ENCODE data around the gene NOVA1. TPM values are rescaled to one million over a fixed set of nuclear protein-coding genes. Genes with fewer than 3 reads are reported as not detected.

Gene NOVA1
- total RNA-seq, 1 experiment from 2014 or later: not detected

- H3K4me3 Mint-ChIP-seq (ENCODE audit: unreplicated experiment): no peak overlapping the region
- no peaks in the 10 kb centered on the region for H3K4me1 Mint-ChIP-seq (ENCODE audit: insufficient read depth, unreplicated experiment)
- intact Hi-C loops (cut with micrococcal nuclease): no loop called here
- no peaks in the 10 kb centered on the region for H3K36me3 Mint-ChIP-seq (ENCODE audit: insufficient read depth, unreplicated experiment)
- H3K27ac Mint-ChIP-seq (ENCODE audit: low read depth, unreplicated experiment): no peak overlapping the region
- no peaks in the 10 kb centered on the region for H3K27me3 Mint-ChIP-seq (ENCODE audit: insufficient read depth, unreplicated experiment)
- BruUV-seq (replicated peaks): no TSS peak
- no peak for TF ChIP-seq CTCF (IDR thresholded peaks at IDR 0.05; ENCODE audit: unreplicated experiment)
- ChIA-PET CTCF (interaction anchor here (0.6 kb wide), 2 partner anchors 148 to 264 kb away, joined by 3 read pairs; no protein-coding TSS in a partner anchor), POLR2A (no interaction called here)
- no peak for DNase-seq (ENCODE audit: unreplicated experiment)
- H3K9me3 Mint-ChIP-seq (ENCODE audit: unreplicated experiment): no peaks in the 10 kb centered on the region
Measured at GRCh38 chr14:26606729-26607312, 9.0 kb upstream of the NOVA1 start.

GRCh38 chr14:26605602-26606001 lies 7.8 kb upstream of the NOVA1 start:
- Mint-ChIP-seq H3K36me3 (ENCODE audit: insufficient read depth, unreplicated experiment) (no peaks in the 10 kb centered on the region), H3K9me3 (ENCODE audit: unreplicated experiment) (no peaks in the 10 kb centered on the region), H3K4me3 (ENCODE audit: unreplicated experiment) (no peak overlapping the region), H3K4me1 (ENCODE audit: insufficient read depth, unreplicated experiment) (no peaks in the 10 kb centered on the region), H3K27me3 (ENCODE audit: insufficient read depth, unreplicated experiment) (no peaks in the 10 kb centered on the region), H3K27ac (ENCODE audit: low read depth, unreplicated experiment) (no peak overlapping the region)
- BruUV-seq (replicated peaks): no TSS peak
- POLR2A ChIA-PET: no interaction called here
- CTCF ChIA-PET: interaction anchor here (0.7 kb wide), 1 partner anchor 19 kb away, joined by 3 read pairs; no protein-coding TSS in a partner anchor
- no peak for DNase-seq (ENCODE audit: unreplicated experiment)
- intact Hi-C loops (cut with micrococcal nuclease): no loop called here
- TF ChIP-seq CTCF (IDR thresholded peaks at IDR 0.05; ENCODE audit: unreplicated experiment): no peak

GRCh38 chr14:26602902-26603301 lies 5.1 kb upstream of the NOVA1 start:
- Mint-ChIP-seq H3K36me3 (ENCODE audit: insufficient read depth, unreplicated experiment) (no peaks in the 10 kb centered on the region), H3K4me1 (ENCODE audit: insufficient read depth, unreplicated experiment) (no peaks in the 10 kb centered on the region), H3K27me3 (ENCODE audit: insufficient read depth, unreplicated experiment) (no peaks in the 10 kb centered on the region), H3K27ac (ENCODE audit: low read depth, unreplicated experiment) (no peak overlapping the region), H3K9me3 (ENCODE audit: unreplicated experiment) (no peaks in the 10 kb centered on the region), H3K4me3 (ENCODE audit: unreplicated experiment) (no peak overlapping the region)
- intact Hi-C loops (cut with micrococcal nuclease): no loop called here
- ChIA-PET CTCF (no interaction called here), POLR2A (no interaction called here)
- DNase-seq (ENCODE audit: unreplicated experiment): no peak
- BruUV-seq (replicated peaks): no TSS peak
- TF ChIP-seq CTCF (IDR thresholded peaks at IDR 0.05; ENCODE audit: unreplicated experiment): no peak

GRCh38 chr14:26601856-26602255 lies 4.0 kb upstream of the NOVA1 start:
- H3K27ac Mint-ChIP-seq (ENCODE audit: low read depth, unreplicated experiment): no peak overlapping the region
- ChIA-PET POLR2A (no interaction called here), CTCF (no interaction called here)
- no peaks in the 10 kb centered on the region for H3K27me3 Mint-ChIP-seq (ENCODE audit: insufficient read depth, unreplicated experiment)
- H3K36me3 Mint-ChIP-seq (ENCODE audit: insufficient read depth, unreplicated experiment): no peaks in the 10 kb centered on the region
- H3K4me3 Mint-ChIP-seq (ENCODE audit: unreplicated experiment): no peak overlapping the region
- intact Hi-C loops (cut with micrococcal nuclease): no loop called here
- no TSS peak for BruUV-seq (replicated peaks)
- TF ChIP-seq CTCF (IDR thresholded peaks at IDR 0.05; ENCODE audit: unreplicated experiment): no peak
- H3K9me3 Mint-ChIP-seq (ENCODE audit: unreplicated experiment): no peaks in the 10 kb centered on the region
- H3K4me1 Mint-ChIP-seq (ENCODE audit: insufficient read depth, unreplicated experiment): no peaks in the 10 kb centered on the region
- no peak for DNase-seq (ENCODE audit: unreplicated experiment)
